Fibroblast of the conjunctiva (primary cell): ENCODE results near the gene SEL1L2.

Experiments
- DNase-seq: peaks from one replicate; pipeline ENCODE4 v3.0.0-alpha.2; 2010; ENCODE audit warnings: low read depth

Gene SEL1L2

GRCh38 chr20:13813910-13814309 lies 176.5 kb downstream of the SEL1L2 start:
- DNase-seq, result no peak

- DNase-seq, result no peak
Observed at GRCh38 chr20:13810446-13810845, 180.0 kb downstream of the SEL1L2 start.

GRCh38 chr20:13809855-13810254 lies 180.6 kb downstream of the SEL1L2 start:
- no peak for DNase-seq

- no peak for DNase-seq
Observed at GRCh38 chr20:13809373-13809772, 181.0 kb downstream of the SEL1L2 start.

- DNase-seq, result peak; percentile 73
Observed at GRCh38 chr20:13800728-13801134, 189.7 kb downstream of the SEL1L2 start.

- no peak for DNase-seq
Observed at GRCh38 chr20:13799974-13800373, 190.4 kb downstream of the SEL1L2 start.
